HCT116 (cell line): ENCODE data around the gene SLC16A1. TPM values are rescaled to one million over a fixed set of nuclear protein-coding genes. Genes with fewer than 3 reads are reported as not detected.

Experiments used
- ATAC-seq: fragments of 200-7000 bp; cut with Tn5 transposase; 2 replicates; pipeline ENCODE4 v1.9.1; 2020; ENCODE audit warnings: mild to moderate bottlenecking, moderate library complexity
- BruUV-seq: library from RNA; stranded (reverse); fragments of 400-500 nt; replicated peaks from 2 replicates; lab custom pipeline; 2021; lab: Mats Ljungman, UMichigan
- CTCF ChIA-PET: fragments of 300-600 bp; sonication (Branson Sonifier 250); formaldehyde crosslinking; loops from one replicate; lab custom pipeline; 2021; ENCODE audit warnings: antibody characterized with exemption; lab: Charles Lee
- POLR2A ChIA-PET: fragments of 300-600, 350-600 bp; sonication (Branson Sonifier 250); formaldehyde crosslinking; loops from one replicate; lab custom pipeline; 2021; ENCODE audit warnings: antibody characterized with exemption; lab: Charles Lee
- RAD21 ChIA-PET, 2 experiments: fragments of 300-600 bp; sonication (Branson Sonifier 250); formaldehyde crosslinking; loops; one replicate each; lab custom pipeline; 2023; ENCODE audit warnings: low total read pairs in 2 of 2; ENCODE audit not compliant: uncharacterized antibody in 2 of 2, unreplicated experiment in 2 of 2, low non-redundant PET in 1 of 2; lab: Charles Lee
- DNase-seq: peaks from one replicate; pipeline ENCODE4 v3.0.0-alpha.2; 2010; ENCODE audit warnings: low read depth, low spot score
- H2AFZ ChIP-seq: fragments of 200-600 bp; shearing (Covaris generic), sonication (generic); 2 replicates; pipeline ENCODE4 v1.6.1; 2017; ENCODE audit warnings: low read depth, mixed run types, mixed read lengths, antibody characterized with exemption, low read length; ENCODE audit not compliant: poor library complexity, severe bottlenecking
- H3K27ac ChIP-seq: 2 replicates; pipeline ENCODE4 v1.5.1; 2012; ENCODE audit warnings: low read depth, low read length
- H3K27me3 ChIP-seq: fragments of 200-600 bp; sonication (generic); 2 replicates; pipeline ENCODE4 v1.6.1; 2016; ENCODE audit warnings: mixed run types, low read length, mixed read lengths; ENCODE audit not compliant: insufficient read depth
- H3K36me3 ChIP-seq, 2 experiments: fragments of 200-500 bp in 1 of 2; fragments of 200-600 bp in 1 of 2; sonication (Bioruptor generic) in 1 of 2; sonication (generic) in 1 of 2; 2 replicates each; pipeline versions ENCODE4 v1.5.1 to v1.6.1; 2014 to 2016; ENCODE audit warnings: low read length in 2 of 2, inconsistent platforms in 1 of 2, mixed read lengths in 1 of 2, mixed run types in 1 of 2; ENCODE audit not compliant: insufficient read depth in 2 of 2, control insufficient read depth in 1 of 2
- H3K4me1 ChIP-seq, 2 experiments: fragments of 200-600 bp in 1 of 2; sonication (generic) in 1 of 2; 2 replicates each; pipeline versions ENCODE4 v1.5.1 to v1.6.1; 2012 to 2017; ENCODE audit warnings: low read length in 2 of 2, inconsistent platforms in 1 of 2, mild to moderate bottlenecking in 1 of 2, mixed read lengths in 1 of 2, mixed run types in 1 of 2, moderate library complexity in 1 of 2; ENCODE audit not compliant: insufficient read depth in 2 of 2, control insufficient read depth in 1 of 2
- H3K4me2 ChIP-seq: fragments of 200-600 bp; sonication (generic); 2 replicates; pipeline ENCODE4 v1.6.1; 2017; ENCODE audit warnings: mixed run types, low read length, mixed read lengths
- H3K4me3 ChIP-seq, 2 experiments: fragments of 200-600 bp in 1 of 2; sonication (generic) in 1 of 2; replicated peaks in 1 of 2; 2 replicates each; pipeline ENCODE4 v1.5.1; 2011 to 2016; ENCODE audit warnings: low read length in 2 of 2, control low read depth in 1 of 2, low read depth in 1 of 2, mild to moderate bottlenecking in 1 of 2, mixed read lengths in 1 of 2, mixed run types in 1 of 2
- H3K79me2 ChIP-seq: fragments of 200-600 bp; sonication (generic); 2 replicates; pipeline ENCODE4 v1.6.1; 2017; ENCODE audit warnings: mild to moderate bottlenecking, mixed run types, low read length, moderate library complexity, mixed read lengths; ENCODE audit not compliant: insufficient read depth
- H3K9ac ChIP-seq: fragments of 200-600 bp; sonication (generic); 2 replicates; pipeline ENCODE4 v1.6.1; 2016; ENCODE audit warnings: low read length, mixed read lengths
- H3K9me2 ChIP-seq: fragments of 200-600 bp; sonication (generic), shearing (Covaris generic); 2 replicates; pipeline ENCODE4 v1.6.1; 2017; ENCODE audit warnings: mixed run types, mild to moderate bottlenecking, moderate library complexity; ENCODE audit not compliant: insufficient read depth
- H3K9me3 ChIP-seq, 2 experiments: fragments of 200-500 bp in 1 of 2; fragments of 200-600 bp in 1 of 2; sonication (Bioruptor generic) in 1 of 2; sonication (generic) in 1 of 2; 2 replicates each; pipeline ENCODE4 v1.6.1; 2014 to 2017; ENCODE audit warnings: low read length in 2 of 2, mixed read lengths in 2 of 2, inconsistent platforms in 1 of 2, low read depth in 1 of 2, mild to moderate bottlenecking in 1 of 2, mixed run types in 1 of 2, moderate library complexity in 1 of 2; ENCODE audit not compliant: control insufficient read depth in 1 of 2, insufficient read depth in 1 of 2
- H4K20me1 ChIP-seq: fragments of 200-600 bp; sonication (generic), shearing (Covaris generic); 2 replicates; pipeline ENCODE4 v1.6.1; 2017; ENCODE audit warnings: mixed run types, mild to moderate bottlenecking, moderate library complexity; ENCODE audit not compliant: insufficient read depth
- ATF3 ChIP-seq: IDR thresholded peaks from 2 replicates; pipeline ENCODE4 v1.6.1; 2012
- CBX3 ChIP-seq: IDR thresholded peaks from 2 replicates; pipeline ENCODE4 v1.6.1; 2012; ENCODE audit warnings: low read depth
- CTCF ChIP-seq, 3 experiments: fragments of 200-600 bp in 1 of 3; sonication (generic) in 1 of 3; IDR thresholded peaks in 2 of 3; conservative IDR thresholded peaks in 1 of 3; 2 replicates each; pipeline ENCODE4 v1.5.1; 2012 to 2017; ENCODE audit warnings: low read depth in 2 of 3, low read length in 2 of 3, antibody characterized with exemption in 1 of 3, borderline replicate concordance in 1 of 3, control low read depth in 1 of 3, mild to moderate bottlenecking in 1 of 3, mixed read lengths in 1 of 3, mixed run types in 1 of 3, moderate library complexity in 1 of 3; ENCODE audit not compliant: insufficient read depth in 1 of 3
- EGR1 ChIP-seq: IDR thresholded peaks from 2 replicates; pipeline ENCODE4 v1.6.1; 2012; ENCODE audit warnings: low read depth
- ELF1 ChIP-seq: IDR thresholded peaks from 2 replicates; pipeline ENCODE4 v1.6.1; 2012; ENCODE audit warnings: low read depth, borderline replicate concordance
- EZH2 ChIP-seq: fragments of 200-600 bp; sonication (generic); IDR thresholded peaks from 2 replicates; pipeline ENCODE4 v1.6.1; 2017; ENCODE audit warnings: antibody characterized with exemption, mixed run types
- EZH2phosphoT487 ChIP-seq: fragments of 200-600 bp; IDR thresholded peaks from 2 replicates; pipeline ENCODE4 v1.6.1; 2018; ENCODE audit warnings: antibody characterized with exemption, borderline replicate concordance
- FOSL1 ChIP-seq: IDR thresholded peaks from 2 replicates; pipeline ENCODE4 v1.6.1; 2012; ENCODE audit warnings: low read depth
- JUND ChIP-seq: IDR thresholded peaks from 2 replicates; pipeline ENCODE4 v1.6.1; 2012
- MAX ChIP-seq: IDR thresholded peaks from 2 replicates; pipeline ENCODE4 v1.6.1; 2012
- POLR2A ChIP-seq: IDR thresholded peaks from 2 replicates; pipeline ENCODE4 v1.7.0; 2011; ENCODE audit warnings: borderline replicate concordance; ENCODE audit not compliant: insufficient read depth, insufficient read length; ENCODE audit errors: extremely low read depth
- RAD21 ChIP-seq: IDR thresholded peaks from 2 replicates; pipeline ENCODE4 v1.6.1; 2012; ENCODE audit warnings: low read depth, mild to moderate bottlenecking
- SIN3A ChIP-seq: IDR thresholded peaks from 2 replicates; pipeline ENCODE4 v1.6.1; 2012; ENCODE audit warnings: low read depth
- SRF ChIP-seq: IDR thresholded peaks from 2 replicates; pipeline ENCODE4 v1.6.1; 2012; ENCODE audit warnings: low read depth
- TCF7L2 ChIP-seq: IDR thresholded peaks from 2 replicates; pipeline ENCODE4 v1.7.0; 2011; ENCODE audit warnings: borderline replicate concordance, inconsistent platforms; ENCODE audit not compliant: insufficient read depth, insufficient read length; ENCODE audit errors: extremely low read depth
- YY1 ChIP-seq: IDR thresholded peaks from 2 replicates; pipeline ENCODE4 v1.6.1; 2011; ENCODE audit warnings: low read length, low read depth, moderate library complexity, mild to moderate bottlenecking; ENCODE audit not compliant: insufficient replicate concordance; ENCODE audit errors: extremely low read depth
- ZBTB33 ChIP-seq: IDR thresholded peaks from 2 replicates; pipeline ENCODE4 v1.6.1; 2011; ENCODE audit warnings: mild to moderate bottlenecking, low read length, moderate library complexity; ENCODE audit not compliant: insufficient replicate concordance; ENCODE audit errors: extremely low read depth
- ZFX ChIP-seq: fragments of 450-650 bp; IDR thresholded peaks from 2 replicates; pipeline ENCODE4 v1.6.1; 2017
- ZNF274 ChIP-seq: fragments of 200-500 bp; sonication (Bioruptor generic); IDR thresholded peaks from 2 replicates; pipeline ENCODE4 v1.6.1; 2014; ENCODE audit warnings: mild to moderate bottlenecking, low read depth, low read length, inconsistent platforms
- intact Hi-C: fragments of 100-400 bp; cut with micrococcal nuclease; formaldehyde crosslinking; loops from 2 replicates; pipeline ENCODE4 v1.10.0; 2022
- total RNA-seq: library from RNA; stranded (reverse); gene quantifications from one replicate; pipeline ENCODE4 v1.2.1, GENCODE V29; 2021; ENCODE audit not compliant: unreplicated experiment

The SLC16A1 gene
- total RNA-seq, 1 experiment from 2014 or later = 96.7 TPM

- intact Hi-C loops = no loop called here
- Histone ChIP-seq H3K9me3 (no peaks in the 10 kb centered on the region), H3K36me3 (no peaks in the 10 kb centered on the region), H3K27ac (no peak overlapping the region), H2AFZ (no peak overlapping the region), H3K4me3 (no peak overlapping the region), H4K20me1 (no peaks in the 10 kb centered on the region), H3K9me2 (no peaks in the 10 kb centered on the region), H3K9ac (no peak overlapping the region), H3K79me2 (no peaks in the 10 kb centered on the region; the same call in 1 of the 2 replicates), H3K4me2 (no peak overlapping the region), H3K27me3 (no peaks in the 10 kb centered on the region), H3K4me1 (no peaks in the 10 kb centered on the region)
- TF ChIP-seq TCF7L2 (no peak), ATF3 (no peak), FOSL1 (no peak), SIN3A (no peak), POLR2A (no peak), EGR1 (no peak), EZH2phosphoT487 (no peak), EZH2 (no peak), CBX3 (no peak), RAD21 (no peak), ZFX (no peak), ELF1 (no peak), YY1 (no peak), MAX (no peak), CTCF (IDR thresholded peaks at IDR 0.05 in 2 of 3, conservative IDR thresholded peaks at IDR 0.05 in 1 of 3; ENCODE audit: borderline replicate concordance in 1 of 3, insufficient read depth in 1 of 3, low read depth in 2 of 3, low read length in 2 of 3) (no peak), SRF (no peak), ZBTB33 (no peak), ZNF274 (no peak), JUND (no peak)
- ChIA-PET RAD21 (no interaction called here), CTCF (no interaction called here), POLR2A (interaction anchor here (1.2 kb wide), 1 partner anchor 10 kb away, joined by 3 read pairs; no protein-coding TSS in a partner anchor)
- DNase-seq (no peak), ATAC-seq (no peak)
- no TSS peak for BruUV-seq
Measured at GRCh38 chr1:112974646-112975045, 18.6 kb upstream of the SLC16A1 start.
